HEK293 (cell line): ENCODE measurements around the gene PKIB.
A peak's percentile ranks its signal among the peaks of the same experiment; 100 is the strongest.

ENCODE experiments used
- CTCF ChIA-PET: fragments of 350-600 bp; formaldehyde crosslinking; extraction: SDS; loops from one replicate; lab custom pipeline; 2021; ENCODE audit warnings: antibody characterized with exemption; lab: Yijun Ruan, JAX
- POLR2A ChIA-PET: fragments of 300-600 bp; formaldehyde crosslinking; extraction: SDS; loops from one replicate; lab custom pipeline; 2020; ENCODE audit warnings: antibody characterized with exemption, inconsistent platforms; lab: Yijun Ruan, JAX
- H3K27ac ChIP-seq: fragments of 200-500 bp; sonication (Bioruptor generic); 2 replicates; pipeline ENCODE4 v1.5.1; 2014; ENCODE audit warnings: low read depth, low read length, control low read depth, inconsistent platforms; ENCODE audit errors: extremely low read depth
- H3K36me3 ChIP-seq, 2 experiments: fragments of 200-500 bp in 1 of 2; sonication (Bioruptor generic) in 1 of 2; 1 replicate in 1 of 2; 2 replicates in 1 of 2; pipeline ENCODE4 v1.5.1; 2014 to 2017; ENCODE audit warnings: inconsistent platforms in 2 of 2, low read length in 2 of 2; ENCODE audit not compliant: control insufficient read depth in 2 of 2, insufficient read depth in 1 of 2
- H3K4me1 ChIP-seq: fragments of 200-500 bp; sonication (Bioruptor generic); 2 replicates; pipeline ENCODE4 v1.5.1; 2014; ENCODE audit warnings: mild to moderate bottlenecking, low read length, inconsistent platforms; ENCODE audit not compliant: control insufficient read depth, insufficient read depth
- H3K4me3 ChIP-seq: 2 replicates; pipeline ENCODE4 v1.5.1; 2011; ENCODE audit warnings: low read depth, mild to moderate bottlenecking, control low read depth, low read length, moderate library complexity
- H3K9me3 ChIP-seq: fragments of 200-500 bp; sonication (Bioruptor generic); 2 replicates; pipeline ENCODE4 v1.5.1; 2014; ENCODE audit warnings: low read depth, low read length, inconsistent platforms; ENCODE audit not compliant: control insufficient read depth, insufficient read depth
- FEZF1 ChIP-seq: fragments of 450-650 bp; formaldehyde crosslinking; IDR thresholded peaks from 2 replicates; pipeline ENCODE4 v1.5.1; 2016; ENCODE audit warnings: missing biosample characterization, missing genetic modification characterization
- KLF1 ChIP-seq: fragments of 450-650 bp; formaldehyde crosslinking; IDR thresholded peaks from 2 replicates; pipeline ENCODE4 v1.5.1; 2016; ENCODE audit warnings: missing biosample characterization, missing genetic modification characterization
- KLF8 ChIP-seq: fragments of 450-650 bp; formaldehyde crosslinking; IDR thresholded peaks from 2 replicates; pipeline ENCODE4 v1.5.1; 2016; ENCODE audit warnings: missing biosample characterization, missing genetic modification characterization
- SP2 ChIP-seq: fragments of 450-650 bp; formaldehyde crosslinking; IDR thresholded peaks from 2 replicates; pipeline ENCODE4 v1.5.1; 2016; ENCODE audit warnings: missing biosample characterization, missing genetic modification characterization
- SP7 ChIP-seq: fragments of 450-650 bp; formaldehyde crosslinking; IDR thresholded peaks from 2 replicates; pipeline ENCODE4 v1.5.1; 2016; ENCODE audit warnings: missing biosample characterization, missing genetic modification characterization
- ZNF133 ChIP-seq: fragments of 450-650 bp; formaldehyde crosslinking; IDR thresholded peaks from 2 replicates; pipeline ENCODE4 v1.5.1; 2016; ENCODE audit warnings: missing biosample characterization, missing genetic modification characterization
- ZNF366 ChIP-seq: fragments of 450-650 bp; formaldehyde crosslinking; conservative IDR thresholded peaks from 2 replicates; pipeline ENCODE4 v1.5.1; 2016; ENCODE audit warnings: missing biosample characterization, missing genetic modification characterization
- ZNF600 ChIP-seq: fragments of 450-650 bp; formaldehyde crosslinking; IDR thresholded peaks from 2 replicates; pipeline ENCODE4 v1.5.1; 2016; ENCODE audit warnings: missing biosample characterization, missing genetic modification characterization
- ZNF777 ChIP-seq: fragments of 450-650 bp; formaldehyde crosslinking; IDR thresholded peaks from 2 replicates; pipeline ENCODE4 v1.5.1; 2017; ENCODE audit warnings: missing biosample characterization, missing genetic modification characterization, borderline replicate concordance
- ZNF830 ChIP-seq: fragments of 450-650 bp; IDR thresholded peaks from 2 replicates; pipeline ENCODE4 v1.5.0; 2018; ENCODE audit warnings: missing biosample characterization, missing genetic modification characterization, low read depth, mild to moderate bottlenecking, moderate library complexity
- ZSCAN23 ChIP-seq: fragments of 450-650 bp; formaldehyde crosslinking; IDR thresholded peaks from 2 replicates; pipeline ENCODE4 v1.5.1; 2016; ENCODE audit warnings: missing biosample characterization, missing genetic modification characterization
- TF ChIP-seq, protein P1 (sequence below): fragments of 450-650 bp; formaldehyde crosslinking; IDR thresholded peaks from 2 replicates; pipeline ENCODE4 v1.5.1; 2016; ENCODE audit warnings: missing biosample characterization, missing genetic modification characterization
- TF ChIP-seq, protein P2 (sequence below): fragments of 450-650 bp; formaldehyde crosslinking; IDR thresholded peaks from 2 replicates; pipeline ENCODE4 v1.5.1; 2016; ENCODE audit warnings: missing biosample characterization, missing genetic modification characterization
- TF ChIP-seq, protein P3 (sequence below): fragments of 450-650 bp; formaldehyde crosslinking; IDR thresholded peaks from 2 replicates; pipeline ENCODE4 v1.5.1; 2016; ENCODE audit warnings: missing biosample characterization, missing genetic modification characterization

Gene PKIB

DNA sequence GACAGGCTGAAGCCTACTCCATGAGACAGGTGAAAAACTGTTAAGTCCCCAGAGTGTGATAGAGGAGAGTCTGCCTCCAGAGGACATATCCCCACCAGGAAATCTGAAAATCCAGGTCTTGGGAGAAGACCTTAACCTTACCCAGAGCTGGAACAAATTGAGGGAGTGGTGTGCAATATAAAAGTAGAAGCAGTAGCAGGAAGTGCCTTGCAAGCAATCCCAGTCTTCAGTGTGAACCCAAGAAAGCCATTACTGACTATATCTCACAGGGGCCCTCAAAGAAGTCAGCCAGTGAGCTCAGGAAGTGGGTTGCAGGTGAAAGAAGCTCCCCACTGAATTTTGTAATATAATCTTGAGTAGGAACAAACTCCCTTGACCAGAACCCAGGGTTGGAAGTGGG, 41.9 kb upstream of the PKIB start:
- ChIA-PET CTCF (interaction anchor here (0.7 to 1.2 kb wide), 3 partner anchors 38 to 128 kb away, joined by 3 to 5 read pairs (median 5); no protein-coding TSS in a partner anchor), POLR2A (interaction anchor here (1.1 kb wide), 1 partner anchor 42 kb away, joined by 3 read pairs; the partner anchor contains the start of gene PKIB)
- H3K36me3 ChIP-seq = no peaks in the 10 kb centered on the region
- no peak for TF ChIP-seq ZNF600
- TF ChIP-seq SP2 (tag by site-specific recombination) = no peak
- no peak for TF ChIP-seq ZSCAN23 (tag by site-specific recombination)
- TF ChIP-seq, protein P1, sequence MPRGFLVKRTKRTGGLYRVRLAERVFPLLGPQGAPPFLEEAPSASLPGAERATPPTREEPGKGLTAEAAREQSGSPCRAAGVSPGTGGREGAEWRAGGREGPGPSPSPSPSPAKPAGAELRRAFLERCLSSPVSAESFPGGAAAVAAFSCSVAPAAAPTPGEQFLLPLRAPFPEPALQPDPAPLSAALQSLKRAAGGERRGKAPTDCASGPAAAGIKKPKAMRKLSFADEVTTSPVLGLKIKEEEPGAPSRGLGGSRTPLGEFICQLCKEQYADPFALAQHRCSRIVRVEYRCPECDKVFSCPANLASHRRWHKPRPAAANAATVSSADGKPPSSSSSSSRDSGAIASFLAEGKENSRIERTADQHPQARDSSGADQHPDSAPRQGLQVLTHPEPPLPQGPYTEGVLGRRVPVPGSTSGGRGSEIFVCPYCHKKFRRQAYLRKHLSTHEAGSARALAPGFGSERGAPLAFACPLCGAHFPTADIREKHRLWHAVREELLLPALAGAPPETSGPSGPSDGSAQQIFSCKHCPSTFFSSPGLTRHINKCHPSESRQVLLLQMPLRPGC (tag by site-specific recombination) = no peak
- H3K9me3 ChIP-seq = no peaks in the 10 kb centered on the region
- H3K4me1 ChIP-seq = 0 out of 2 replicates have a peak, but pooled peaks cover 4% of the 10 kb centered on the region
- no peak overlapping the region for H3K27ac ChIP-seq
- no peak overlapping the region for H3K4me3 ChIP-seq

DNA sequence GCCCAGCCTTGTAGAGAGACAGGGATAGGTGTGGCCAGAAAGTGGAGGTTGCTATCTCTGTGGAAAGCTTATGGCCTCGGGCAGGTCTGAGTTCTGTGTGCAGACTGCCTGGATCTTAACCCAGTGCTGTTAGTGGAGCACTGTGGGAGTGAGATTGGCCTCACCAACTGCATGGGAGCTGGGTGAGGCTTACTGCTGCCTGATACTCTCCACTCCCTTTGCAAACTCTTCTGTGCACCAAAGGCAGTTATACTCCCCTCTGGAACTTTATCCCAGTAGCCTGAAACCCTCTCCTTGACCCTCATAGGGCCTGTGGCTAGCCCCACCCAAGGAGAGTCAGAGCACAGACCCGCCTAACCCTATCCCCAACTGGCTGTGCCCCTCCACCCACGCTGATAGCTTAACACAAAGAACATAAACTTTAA, 41.4 kb upstream of the PKIB start:
- H3K4me1 ChIP-seq = 0 out of 2 replicates have a peak, but pooled peaks cover 4% of the 10 kb centered on the region
- TF ChIP-seq, protein P2, sequence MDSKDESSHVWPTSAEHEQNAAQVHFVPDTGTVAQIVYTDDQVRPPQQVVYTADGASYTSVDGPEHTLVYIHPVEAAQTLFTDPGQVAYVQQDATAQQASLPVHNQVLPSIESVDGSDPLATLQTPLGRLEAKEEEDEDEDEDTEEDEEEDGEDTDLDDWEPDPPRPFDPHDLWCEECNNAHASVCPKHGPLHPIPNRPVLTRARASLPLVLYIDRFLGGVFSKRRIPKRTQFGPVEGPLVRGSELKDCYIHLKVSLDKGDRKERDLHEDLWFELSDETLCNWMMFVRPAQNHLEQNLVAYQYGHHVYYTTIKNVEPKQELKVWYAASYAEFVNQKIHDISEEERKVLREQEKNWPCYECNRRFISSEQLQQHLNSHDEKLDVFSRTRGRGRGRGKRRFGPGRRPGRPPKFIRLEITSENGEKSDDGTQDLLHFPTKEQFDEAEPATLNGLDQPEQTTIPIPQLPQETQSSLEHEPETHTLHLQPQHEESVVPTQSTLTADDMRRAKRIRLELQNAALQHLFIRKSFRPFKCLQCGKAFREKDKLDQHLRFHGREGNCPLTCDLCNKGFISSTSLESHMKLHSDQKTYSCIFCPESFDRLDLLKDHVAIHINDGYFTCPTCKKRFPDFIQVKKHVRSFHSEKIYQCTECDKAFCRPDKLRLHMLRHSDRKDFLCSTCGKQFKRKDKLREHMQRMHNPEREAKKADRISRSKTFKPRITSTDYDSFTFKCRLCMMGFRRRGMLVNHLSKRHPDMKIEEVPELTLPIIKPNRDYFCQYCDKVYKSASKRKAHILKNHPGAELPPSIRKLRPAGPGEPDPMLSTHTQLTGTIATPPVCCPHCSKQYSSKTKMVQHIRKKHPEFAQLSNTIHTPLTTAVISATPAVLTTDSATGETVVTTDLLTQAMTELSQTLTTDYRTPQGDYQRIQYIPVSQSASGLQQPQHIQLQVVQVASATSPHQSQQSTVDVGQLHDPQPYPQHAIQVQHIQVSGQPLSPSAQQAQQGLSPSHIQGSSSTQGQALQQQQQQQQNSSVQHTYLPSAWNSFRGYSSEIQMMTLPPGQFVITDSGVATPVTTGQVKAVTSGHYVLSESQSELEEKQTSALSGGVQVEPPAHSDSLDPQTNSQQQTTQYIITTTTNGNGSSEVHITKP = peak; percentile 52; the same call in 1 of the 2 replicates
- TF ChIP-seq ZNF777 (tag by site-specific recombination) = no peak
- no peak for TF ChIP-seq SP7
- no peak for TF ChIP-seq KLF8
- TF ChIP-seq, protein P3, sequence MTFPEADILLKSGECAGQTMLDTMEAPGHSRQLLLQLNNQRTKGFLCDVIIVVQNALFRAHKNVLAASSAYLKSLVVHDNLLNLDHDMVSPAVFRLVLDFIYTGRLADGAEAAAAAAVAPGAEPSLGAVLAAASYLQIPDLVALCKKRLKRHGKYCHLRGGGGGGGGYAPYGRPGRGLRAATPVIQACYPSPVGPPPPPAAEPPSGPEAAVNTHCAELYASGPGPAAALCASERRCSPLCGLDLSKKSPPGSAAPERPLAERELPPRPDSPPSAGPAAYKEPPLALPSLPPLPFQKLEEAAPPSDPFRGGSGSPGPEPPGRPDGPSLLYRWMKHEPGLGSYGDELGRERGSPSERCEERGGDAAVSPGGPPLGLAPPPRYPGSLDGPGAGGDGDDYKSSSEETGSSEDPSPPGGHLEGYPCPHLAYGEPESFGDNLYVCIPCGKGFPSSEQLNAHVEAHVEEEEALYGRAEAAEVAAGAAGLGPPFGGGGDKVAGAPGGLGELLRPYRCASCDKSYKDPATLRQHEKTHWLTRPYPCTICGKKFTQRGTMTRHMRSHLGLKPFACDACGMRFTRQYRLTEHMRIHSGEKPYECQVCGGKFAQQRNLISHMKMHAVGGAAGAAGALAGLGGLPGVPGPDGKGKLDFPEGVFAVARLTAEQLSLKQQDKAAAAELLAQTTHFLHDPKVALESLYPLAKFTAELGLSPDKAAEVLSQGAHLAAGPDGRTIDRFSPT (tag by site-specific recombination) = no peak
- 0 out of 2 replicates have a peak, but pooled peaks have one; percentile 15 for TF ChIP-seq KLF1
- TF ChIP-seq ZNF133 = no peak
- no peaks in the 10 kb centered on the region for H3K9me3 ChIP-seq
- H3K4me3 ChIP-seq = no peak overlapping the region
- H3K27ac ChIP-seq = no peak overlapping the region
- POLR2A ChIA-PET = interaction anchor here (0.6 to 1.1 kb wide), 2 partner anchors 41 to 67 kb away, joined by 3 read pairs; partner anchors contain the start of gene PKIB
- H3K36me3 ChIP-seq = no peaks in the 10 kb centered on the region
- CTCF ChIA-PET = interaction anchor here (0.7 to 1.2 kb wide), 3 partner anchors 38 to 127 kb away, joined by 3 to 5 read pairs (median 5); no protein-coding TSS in a partner anchor

DNA sequence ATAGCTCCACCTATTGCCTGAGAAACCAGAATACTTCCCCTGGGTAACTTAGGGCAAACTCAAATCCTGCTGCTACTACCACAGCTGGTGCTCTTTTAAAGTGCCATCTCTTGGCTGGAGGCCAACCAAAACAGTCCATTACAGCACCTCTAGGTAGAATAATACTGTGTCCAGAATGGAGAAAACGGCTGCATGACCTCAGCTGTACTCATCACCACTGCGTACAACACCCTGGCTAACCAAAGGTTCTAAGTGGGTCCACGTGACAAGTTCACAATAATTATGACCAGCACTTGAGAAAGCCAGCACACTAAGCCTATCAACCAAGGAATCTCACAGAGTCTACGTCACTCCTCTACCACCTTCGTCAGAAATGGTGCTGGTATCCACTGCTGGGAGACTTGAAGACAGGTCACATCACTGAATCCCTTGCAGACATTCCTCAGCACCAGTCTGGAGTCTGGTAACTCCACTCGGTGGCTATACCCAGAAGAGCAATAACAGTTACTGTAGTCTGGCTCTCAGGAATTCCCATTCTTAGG, 40.9 kb upstream of the PKIB start:
- H3K27ac ChIP-seq = no peak overlapping the region
- no peak overlapping the region for H3K4me3 ChIP-seq
- 0 out of 2 replicates have a peak, but pooled peaks cover 4% of the 10 kb centered on the region for H3K4me1 ChIP-seq
- H3K36me3 ChIP-seq = no peaks in the 10 kb centered on the region
- no peaks in the 10 kb centered on the region for H3K9me3 ChIP-seq
- no peak for TF ChIP-seq ZNF830 (tag by site-specific recombination)
- TF ChIP-seq ZNF366 (tag by site-specific recombination) = 0 out of 2 replicates have a peak, but pooled peaks have one; percentile 11
- peak; percentile 30; the same call in 1 of the 2 replicates for TF ChIP-seq FEZF1 (tag by site-specific recombination)
- ChIA-PET CTCF (interaction anchor here (0.7 to 1.2 kb wide), 3 partner anchors 39 to 127 kb away, joined by 3 to 5 read pairs (median 5); no protein-coding TSS in a partner anchor), POLR2A (interaction anchor here (0.6 to 1.1 kb wide), 2 partner anchors 41 to 66 kb away, joined by 3 read pairs; partner anchors contain the start of gene PKIB)
